Glutamatergic neuron (in vitro differentiated cells): ENCODE data around the gene ZSCAN25. TPM values are rescaled to one million over a fixed set of nuclear protein-coding genes. Genes with fewer than 3 reads are reported as not detected.
A peak's percentile ranks its signal among the peaks of the same experiment; 100 is the strongest.
"Not testable (repeated sequence)": the region's sequence is repeated elsewhere in the genome, so short reads cannot be mapped to it uniquely, and the experiment has no call there.

Experiments used
- DNase-seq: peaks from one replicate; pipeline ENCODE4 v3.0.0; 2022
- H3K27ac Mint-ChIP-seq: one replicate; pipeline ENCODE4 v1.8.0; 2020; ENCODE audit warnings: mild to moderate bottlenecking, mixed read lengths, inconsistent platforms; ENCODE audit not compliant: unreplicated experiment
- H3K27me3 Mint-ChIP-seq: one replicate; pipeline ENCODE4 v1.8.0; 2020; ENCODE audit warnings: mild to moderate bottlenecking, moderate library complexity, mixed read lengths, inconsistent platforms; ENCODE audit not compliant: unreplicated experiment
- H3K36me3 Mint-ChIP-seq: one replicate; pipeline ENCODE4 v1.8.0; 2020; ENCODE audit warnings: mild to moderate bottlenecking, mixed read lengths, inconsistent platforms; ENCODE audit not compliant: unreplicated experiment
- H3K4me1 Mint-ChIP-seq: one replicate; pipeline ENCODE4 v1.8.0; 2020; ENCODE audit warnings: mild to moderate bottlenecking, low read depth, mixed read lengths, inconsistent platforms; ENCODE audit not compliant: unreplicated experiment
- H3K4me3 Mint-ChIP-seq: one replicate; pipeline ENCODE4 v1.8.0; 2020; ENCODE audit warnings: mild to moderate bottlenecking, mixed read lengths, inconsistent platforms; ENCODE audit not compliant: unreplicated experiment
- H3K9me3 Mint-ChIP-seq: one replicate; pipeline ENCODE4 v1.8.0; 2020; ENCODE audit warnings: mild to moderate bottlenecking, moderate library complexity, mixed read lengths, inconsistent platforms; ENCODE audit not compliant: unreplicated experiment
- CTCF ChIP-seq: fragments of 200-600 bp; sonication (generic); IDR thresholded peaks from one replicate; pipeline ENCODE4 v1.5.0; 2021; ENCODE audit not compliant: partially characterized antibody, unreplicated experiment
- total RNA-seq: library from RNA; stranded (reverse); fragmentation: NEBNext Ultra II Directional; extraction: Animal tissue kit (Norgen Biotek cat#: 25700); gene quantifications from one replicate; pipeline ENCODE4 v1.2.1, GENCODE V29; 2021; ENCODE audit not compliant: unreplicated experiment

Gene ZSCAN25
- total RNA-seq, 1 donor from 2014 or later, result 26.6 TPM

- Mint-ChIP-seq H3K4me3 (peak overlapping the region; percentile 94), H3K36me3 (no peaks in the 10 kb centered on the region), H3K27me3 (peaks cover 5% of the 10 kb centered on the region), H3K27ac (no peak overlapping the region), H3K4me1 (peaks cover 1% of the 10 kb centered on the region), H3K9me3 (peaks cover 2% of the 10 kb centered on the region)
- no peak for DNase-seq
- TF ChIP-seq CTCF, result no peak
Observed at GRCh38 chr7:99579281-99579955, 37.3 kb upstream of the ZSCAN25 start.

- DNase-seq, result peak; percentile 87
- H3K4me1 Mint-ChIP-seq, result peaks cover 1% of the 10 kb centered on the region
- H3K36me3 Mint-ChIP-seq, result no peaks in the 10 kb centered on the region
- peak overlapping the region; percentile 89 for H3K27ac Mint-ChIP-seq
- H3K4me3 Mint-ChIP-seq, result peak overlapping the region; percentile 94
- peaks cover 5% of the 10 kb centered on the region for H3K27me3 Mint-ChIP-seq
- peak; percentile 75 for TF ChIP-seq CTCF
- peaks cover 2% of the 10 kb centered on the region for H3K9me3 Mint-ChIP-seq
Observed at GRCh38 chr7:99579956-99580777, 36.6 kb upstream of the ZSCAN25 start.

- not testable (repeated sequence) for DNase-seq, H3K36me3 Mint-ChIP-seq, H3K27me3 Mint-ChIP-seq, H3K4me1 Mint-ChIP-seq, H3K9me3 Mint-ChIP-seq
- Mint-ChIP-seq H3K4me3 (peak overlapping the region; percentile 94), H3K27ac (peak overlapping the region; percentile 89)
Observed at GRCh38 chr7:99580778-99581332, 35.9 kb upstream of the ZSCAN25 start.

GRCh38 chr7:99588868-99589267 is 27.9 kb upstream of the ZSCAN25 start:
- Mint-ChIP-seq H3K9me3 (no peaks in the 10 kb centered on the region), H3K4me3 (no peak overlapping the region), H3K4me1 (no peaks in the 10 kb centered on the region), H3K27ac (no peak overlapping the region), H3K27me3 (peaks cover 2% of the 10 kb centered on the region), H3K36me3 (no peaks in the 10 kb centered on the region)
- no peak for DNase-seq
- TF ChIP-seq CTCF, result no peak

- no peak for DNase-seq
Observed at GRCh38 chr7:99594948-99595745, 21.6 kb upstream of the ZSCAN25 start.

More at GRCh38 chr7:99594948-99595745, 21.6 kb upstream of the ZSCAN25 start:
- no peak overlapping the region for H3K4me3 Mint-ChIP-seq
- no peaks in the 10 kb centered on the region for H3K4me1 Mint-ChIP-seq
- no peaks in the 10 kb centered on the region for H3K36me3 Mint-ChIP-seq
- H3K27ac Mint-ChIP-seq, result no peak overlapping the region
- H3K9me3 Mint-ChIP-seq, result no peaks in the 10 kb centered on the region
- TF ChIP-seq CTCF, result no peak
- no peaks in the 10 kb centered on the region for H3K27me3 Mint-ChIP-seq
